HG02759 (cell line): Measurements from ENCODE around the gene EIF3K.
"Not testable (repeated sequence)": the region's sequence is repeated elsewhere in the genome, so short reads cannot be mapped to it uniquely, and the experiment has no call there.

Experiments used
- ATAC-seq: cut with Tn5 transposase; IDR thresholded peaks from one replicate; pipeline ENCODE4 v1.9.1; 2021; ENCODE audit warnings: mild to moderate bottlenecking, moderate library complexity; ENCODE audit not compliant: unreplicated experiment

Gene EIF3K

DNA sequence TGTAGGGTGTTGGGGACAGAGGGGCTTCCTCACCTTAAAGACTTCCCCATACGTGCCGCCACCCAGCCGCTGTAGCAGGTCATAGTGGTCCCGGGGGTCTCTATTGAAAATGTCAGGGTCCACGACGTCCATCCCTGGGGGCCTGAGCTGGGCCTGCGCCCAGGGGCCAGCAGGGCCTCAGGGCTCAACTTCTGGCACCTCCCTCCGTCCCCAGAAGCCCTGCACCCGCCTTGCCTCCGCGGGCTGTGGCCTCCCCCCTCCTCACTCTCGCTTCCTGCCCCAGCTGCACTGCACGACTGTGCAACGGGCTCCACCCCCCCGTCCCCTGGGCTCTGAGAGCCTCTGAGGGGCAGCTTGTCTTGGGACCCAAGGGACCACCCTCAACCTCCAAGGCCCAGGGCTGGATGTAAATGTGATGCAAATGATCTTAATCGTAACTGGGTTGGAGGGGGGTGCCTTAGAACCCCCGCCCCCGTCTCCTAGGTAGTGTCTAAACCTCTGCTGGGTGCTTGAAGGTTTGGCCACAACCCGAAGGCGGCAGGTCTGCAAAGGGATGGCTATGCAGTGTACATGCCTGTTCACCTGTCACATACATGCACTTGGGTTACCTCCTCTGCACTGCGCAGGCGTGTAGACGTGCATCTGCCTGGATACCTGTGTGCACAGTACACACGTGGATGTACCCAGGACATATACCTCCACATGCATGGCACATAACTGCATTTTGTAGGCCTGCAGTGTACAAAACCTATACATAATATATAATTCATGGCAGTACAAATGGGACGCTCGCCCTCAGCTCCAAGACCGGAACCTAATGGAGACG is 1.0 kb upstream of the EIF3K start, which contains the start of gene MAP4K1:
TSS of gene MAP4K1 (minus strand) at position 190 of the 826 bp plus-strand sequence. CDS start at position 132, 58 bp downstream.
- ATAC-seq = peak; percentile 74

DNA sequence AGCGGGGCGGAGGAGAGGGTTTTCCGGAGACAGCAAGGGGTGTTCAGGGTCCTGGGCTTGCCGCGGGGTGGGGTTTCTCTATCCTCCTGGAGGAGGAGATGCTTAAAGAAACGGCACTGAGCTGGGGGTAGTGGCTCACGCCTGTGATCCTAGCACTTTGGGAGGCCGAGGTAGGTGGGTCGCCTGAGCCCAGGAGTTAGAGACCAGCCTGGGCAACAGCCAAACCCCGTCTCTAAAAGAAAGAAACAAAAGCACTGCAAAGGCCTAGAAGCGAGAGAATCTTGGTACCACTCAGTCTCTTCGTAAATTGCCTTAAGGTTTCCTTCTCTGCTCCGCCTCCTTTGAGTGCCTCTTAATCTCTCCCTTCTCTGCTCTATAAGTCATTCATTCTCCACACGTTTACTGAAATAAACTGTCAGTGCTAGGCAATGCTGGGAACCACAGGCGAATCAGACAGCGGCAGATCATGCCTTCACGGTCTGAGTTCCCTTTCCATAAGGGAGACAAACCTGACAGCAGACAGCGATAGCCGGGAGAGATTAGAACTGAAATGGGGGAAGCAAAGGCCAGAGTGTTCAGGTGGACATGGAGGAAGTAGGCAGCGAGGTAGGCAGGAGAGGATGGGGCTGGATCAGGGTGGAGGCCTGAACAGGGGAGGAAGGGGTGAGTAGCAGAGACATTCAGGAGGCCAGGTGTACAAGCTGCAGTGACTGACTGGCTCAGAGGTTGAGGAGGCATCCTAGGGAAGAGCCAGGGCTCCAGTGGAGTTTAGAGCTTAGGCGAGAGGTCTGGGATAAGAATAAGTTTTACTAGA is 580 bp downstream of the EIF3K start:
- no peak for ATAC-seq

DNA sequence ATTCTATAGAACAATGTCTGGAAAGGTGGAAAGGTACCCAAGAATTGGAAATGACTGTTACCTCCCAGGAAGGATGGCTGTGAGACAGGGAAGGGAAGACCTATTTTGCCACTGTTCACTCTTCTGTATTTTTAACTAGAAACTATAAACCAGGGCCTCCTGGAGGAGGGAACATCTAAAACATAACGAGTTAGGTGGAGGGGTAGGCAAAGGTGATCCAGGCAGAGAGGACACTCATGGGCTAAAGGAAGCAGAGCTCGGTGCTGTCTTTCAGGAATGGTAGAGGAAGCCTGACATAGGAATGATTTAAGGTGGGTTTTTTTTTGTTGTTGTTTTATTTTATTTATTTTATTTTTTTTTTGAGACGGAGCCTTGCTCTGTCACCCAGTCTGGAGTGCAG is 5.8 kb downstream of the EIF3K start:
- ATAC-seq = no peak

DNA sequence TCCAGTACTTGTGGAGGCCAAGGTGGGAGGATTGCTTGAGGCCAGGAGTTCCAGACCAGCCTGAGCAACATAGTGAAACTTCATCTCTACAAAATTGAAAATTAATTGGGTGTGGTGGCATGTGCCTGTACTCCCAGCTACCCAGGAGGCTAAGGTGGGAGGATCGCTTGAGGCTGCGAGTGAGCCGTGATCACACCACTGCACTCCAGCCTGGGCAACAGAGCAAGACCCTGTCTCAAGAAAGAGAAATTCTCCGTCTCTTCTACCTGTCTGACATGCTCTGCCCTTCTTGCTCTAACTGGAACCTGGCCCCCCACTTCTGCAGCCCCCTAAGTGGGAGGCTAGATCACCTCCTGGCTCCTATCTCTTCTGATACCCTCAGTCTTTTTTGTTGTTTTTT is 7.4 kb downstream of the EIF3K start:
- ATAC-seq = no peak

DNA sequence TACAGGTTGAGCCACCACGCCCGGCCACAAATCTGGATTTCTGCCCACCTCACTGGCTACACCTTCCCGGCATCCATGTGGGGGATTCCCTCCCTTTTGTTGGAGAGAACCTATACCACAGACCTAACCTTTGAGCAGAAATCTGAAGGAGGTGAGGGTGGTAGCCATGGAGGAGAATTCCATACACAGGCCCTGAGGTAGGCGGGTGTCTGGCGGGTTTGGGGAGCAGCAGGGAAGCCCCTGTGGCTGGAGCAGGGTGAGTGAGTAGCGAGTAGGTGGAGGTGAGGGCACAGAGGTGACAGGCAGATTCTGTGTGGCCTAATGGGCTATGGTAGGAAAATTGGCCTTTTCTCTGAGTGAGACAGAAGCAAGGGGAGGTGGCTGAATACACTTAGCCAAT is 10.6 kb downstream of the EIF3K start:
- ATAC-seq = no peak

DNA sequence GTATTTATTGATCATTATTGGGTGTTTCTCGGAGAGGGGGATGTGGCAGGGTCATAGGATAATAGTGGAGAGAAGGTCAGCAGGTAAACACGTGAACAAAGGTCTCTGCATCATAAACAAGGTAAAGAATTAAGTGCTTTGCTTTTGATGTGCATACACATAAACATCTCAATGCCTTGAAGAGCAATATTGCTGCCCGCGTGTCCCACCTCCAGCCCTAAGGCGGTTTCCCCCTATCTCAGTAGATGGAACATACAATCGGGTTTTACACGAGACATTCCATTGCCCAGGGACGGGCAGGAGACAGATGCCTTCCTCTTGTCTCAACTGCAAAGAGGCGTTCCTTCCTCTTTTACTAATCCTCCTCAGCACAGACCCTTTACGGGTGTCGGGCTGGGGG is 12.3 kb downstream of the EIF3K start:
- ATAC-seq = not testable (repeated sequence)

DNA sequence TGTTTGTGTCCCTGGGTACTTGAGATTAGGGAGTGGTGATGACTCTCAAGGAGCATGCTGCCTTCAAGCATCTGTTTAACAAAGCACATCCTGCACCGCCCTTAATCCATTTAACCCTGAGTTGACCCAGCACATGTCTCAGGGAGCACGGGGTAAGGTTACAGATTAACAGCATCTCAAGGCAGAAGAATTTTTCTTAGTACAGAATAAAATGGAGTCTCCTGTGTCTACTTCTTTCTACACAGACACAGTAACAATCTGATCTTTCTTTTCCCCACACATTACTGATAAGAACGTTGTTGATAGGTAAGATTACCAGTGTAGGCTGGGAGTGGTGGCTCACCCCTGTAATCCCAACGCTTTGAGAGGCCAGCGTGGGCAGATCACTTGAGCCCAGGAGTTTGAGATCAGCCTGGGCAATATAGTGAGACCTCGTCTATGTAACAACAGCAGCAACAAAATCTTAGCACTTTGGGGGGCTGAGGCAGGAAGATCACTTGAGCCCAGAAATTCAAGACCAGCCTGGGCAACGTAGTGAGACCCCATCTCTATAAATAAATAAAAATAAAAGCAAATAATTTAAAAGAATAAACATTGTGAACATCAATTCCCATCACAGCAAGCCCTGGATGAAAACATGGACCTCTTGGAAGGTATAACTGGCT is 13.0 kb downstream of the EIF3K start:
- not testable (repeated sequence) for ATAC-seq

DNA sequence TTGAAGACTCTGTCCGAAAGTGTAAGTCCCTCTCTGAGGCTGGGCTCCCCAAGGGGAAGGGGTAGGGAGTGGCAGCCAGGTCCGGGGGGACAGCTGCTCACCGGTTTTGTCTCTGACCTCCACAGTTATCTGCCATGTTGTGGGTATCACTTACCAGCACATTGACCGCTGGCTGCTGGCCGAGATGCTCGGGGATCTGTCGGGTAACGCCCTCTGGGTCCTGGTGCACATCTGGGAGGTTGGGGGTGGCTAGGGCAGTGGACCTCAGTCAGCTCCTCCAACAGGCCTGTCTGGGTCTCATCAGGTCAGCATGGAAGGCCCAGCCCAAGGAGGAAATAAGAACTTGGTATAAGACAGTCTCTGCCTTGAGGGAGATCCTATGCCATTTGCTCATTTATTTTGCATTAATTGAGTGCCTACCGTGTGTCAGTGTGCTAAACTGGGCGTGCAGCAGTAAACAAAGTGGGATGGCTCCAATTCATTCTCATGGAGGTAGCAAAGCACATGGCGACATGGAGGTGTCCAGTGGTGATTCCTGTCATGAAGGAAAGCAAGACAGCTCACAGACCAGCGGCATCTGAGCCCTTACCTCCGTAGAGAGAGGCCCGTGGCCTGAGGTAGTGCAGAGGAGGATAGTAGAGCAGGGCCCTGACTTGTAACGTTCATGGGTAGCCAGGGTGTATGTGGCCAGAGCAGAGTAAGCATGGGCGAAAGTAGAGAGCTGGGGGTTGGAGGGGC is 13.7 kb downstream of the EIF3K start:
- ATAC-seq = no peak

DNA sequence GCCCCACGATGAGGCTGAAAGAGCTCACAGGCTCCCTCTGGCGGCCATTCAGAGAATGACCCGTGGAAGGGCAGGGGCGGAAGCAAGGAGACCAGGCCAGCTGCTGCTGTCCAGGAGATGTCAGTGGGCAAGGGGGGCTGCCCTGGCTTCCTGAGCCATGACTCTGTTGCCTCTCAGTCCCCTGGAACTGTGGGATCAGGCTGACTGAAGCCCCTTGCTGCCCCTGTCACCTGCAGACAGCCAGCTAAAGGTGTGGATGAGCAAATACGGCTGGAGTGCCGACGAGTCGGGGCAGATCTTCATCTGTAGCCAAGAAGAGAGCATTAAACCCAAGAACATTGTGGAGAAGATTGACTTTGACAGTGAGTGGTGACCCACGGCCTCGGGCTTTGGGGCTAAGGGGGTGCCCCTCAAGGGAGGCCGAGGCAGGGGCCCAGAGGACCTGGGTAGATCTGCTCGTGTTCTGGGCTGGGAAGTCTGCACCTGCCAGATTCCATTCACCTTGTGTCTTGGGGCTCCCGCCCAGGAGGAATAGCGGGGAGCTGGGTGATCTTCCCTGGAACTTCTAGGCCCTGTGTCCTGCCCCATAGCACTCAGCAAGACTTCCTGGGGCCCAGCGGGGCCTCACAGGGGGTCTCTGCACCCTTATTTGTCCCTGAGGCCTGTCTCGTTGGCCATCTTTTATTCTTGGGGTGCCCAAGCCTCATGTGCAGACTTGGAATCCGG is 15.9 kb downstream of the EIF3K start:
- ATAC-seq = no peak

DNA sequence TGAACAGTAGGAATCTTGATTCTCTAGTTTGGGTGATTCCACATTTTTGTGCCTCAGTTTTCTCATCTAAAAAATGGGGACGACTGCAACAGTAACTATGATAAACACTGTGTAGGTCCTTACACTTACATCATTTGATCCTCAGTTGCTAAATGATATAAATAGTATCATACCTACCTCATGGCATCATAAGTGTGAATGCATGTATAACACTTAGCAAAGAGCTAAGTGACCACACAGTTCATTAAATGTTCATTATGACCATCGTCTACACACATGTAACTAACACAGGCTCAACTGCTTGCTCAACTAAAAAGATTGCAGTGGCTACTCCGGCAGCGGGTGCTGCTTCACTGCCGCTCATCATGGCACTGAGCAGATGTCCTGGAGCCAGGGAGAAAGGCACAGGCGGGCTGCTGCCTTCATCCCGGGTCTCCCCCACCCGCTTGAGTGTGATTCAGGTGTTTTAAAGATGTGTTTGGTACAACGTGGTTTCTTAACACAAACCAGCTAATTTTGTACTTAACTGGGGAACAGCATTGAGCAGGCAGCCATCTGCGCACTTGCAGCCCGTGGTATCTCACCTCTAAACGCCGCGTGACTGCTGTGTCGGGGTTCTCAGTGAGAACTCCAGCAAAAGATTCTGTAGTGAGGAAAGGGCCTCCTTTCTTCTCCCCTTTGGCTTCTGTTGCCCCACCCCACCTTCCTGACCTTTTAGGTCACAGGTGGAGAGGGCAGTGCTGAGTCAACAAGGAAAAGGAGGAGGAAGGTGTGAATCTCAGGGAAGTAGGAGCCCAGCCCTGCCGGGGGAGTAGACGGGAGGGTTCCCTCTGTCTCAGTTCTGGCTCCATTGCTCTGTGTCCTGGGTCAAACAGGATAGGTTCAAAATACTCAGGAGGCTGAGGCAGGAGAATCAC is 16.8 kb downstream of the EIF3K start:
- ATAC-seq = no peak

DNA sequence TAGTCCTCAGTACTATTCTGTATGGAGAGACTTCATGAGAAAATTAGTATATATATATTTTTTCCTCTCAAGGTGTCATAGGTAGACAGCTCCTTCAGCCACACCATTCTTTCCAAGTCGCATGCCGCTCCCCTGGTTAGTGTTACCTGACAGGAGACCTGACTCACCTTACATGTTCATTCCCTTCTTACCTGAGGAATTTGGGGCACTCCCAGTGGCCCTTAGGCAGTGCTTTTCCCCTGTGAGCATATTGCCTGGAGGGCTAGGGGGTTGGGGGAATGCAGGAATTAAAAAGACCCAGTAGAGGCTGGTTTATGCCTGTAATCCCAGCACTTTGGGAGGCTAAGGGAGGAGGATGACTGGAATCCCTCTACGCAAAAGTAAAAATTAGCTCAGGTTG is 19.5 kb downstream of the EIF3K start:
- no peak for ATAC-seq

DNA sequence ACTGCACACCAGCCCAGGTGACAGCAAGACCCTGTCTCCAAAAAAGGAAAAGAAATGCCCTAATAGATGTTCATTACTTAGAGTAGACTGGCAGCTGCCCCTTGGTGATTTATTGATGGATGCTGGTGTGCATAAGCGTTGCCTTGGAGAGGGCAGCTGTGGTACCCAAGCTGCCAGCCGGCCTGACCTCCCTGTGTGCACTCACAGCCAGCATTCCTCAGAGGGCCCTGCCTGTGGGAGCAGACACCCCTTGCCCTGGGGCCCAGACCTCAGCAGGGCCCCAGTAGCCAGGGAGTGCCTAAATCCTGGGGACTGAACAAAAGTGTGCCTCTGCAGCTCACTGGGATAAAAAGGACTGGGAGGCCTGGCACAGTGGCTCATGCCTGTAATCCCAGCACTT is 20.7 kb downstream of the EIF3K start:
- ATAC-seq = no peak

DNA sequence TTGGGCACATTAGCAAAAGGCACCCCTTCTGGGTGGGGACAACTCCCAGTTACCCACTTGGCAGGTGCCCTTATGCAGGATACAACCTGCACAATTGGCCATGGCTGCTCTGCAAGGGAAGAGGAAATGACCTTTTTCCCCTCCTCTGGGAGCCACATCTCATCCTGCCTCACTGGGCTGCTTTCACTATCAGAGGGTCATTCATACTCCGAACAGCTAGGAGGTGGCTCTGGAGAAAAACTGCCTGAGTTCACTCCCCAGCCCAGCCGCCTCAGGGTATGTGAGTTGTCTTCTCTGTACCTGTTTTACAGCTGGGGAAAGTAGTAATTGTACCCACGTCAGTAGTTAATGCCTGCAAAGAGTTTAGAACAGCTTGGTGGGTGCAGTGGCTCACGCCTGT is 21.4 kb downstream of the EIF3K start:
- no peak for ATAC-seq

DNA sequence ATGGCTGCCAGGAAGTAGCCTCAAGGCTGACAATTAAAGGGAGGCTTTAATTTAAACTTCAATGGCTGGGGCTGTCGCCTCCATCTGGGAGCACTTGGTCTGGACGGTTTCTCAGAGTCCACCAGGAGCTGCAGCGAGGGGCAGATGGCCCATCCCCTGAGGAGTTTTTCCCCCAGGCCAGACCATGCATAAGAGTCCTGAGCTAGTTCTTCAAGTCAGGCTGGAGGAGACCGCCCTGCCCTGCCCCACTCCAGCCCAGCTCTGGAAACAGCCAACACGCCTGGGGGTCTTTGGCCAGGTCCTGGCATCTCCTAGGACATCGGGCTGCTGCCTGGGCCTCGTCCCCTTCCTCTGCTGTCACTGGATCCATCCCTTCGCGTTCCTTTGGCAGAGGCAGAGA is 23.2 kb downstream of the EIF3K start:
- no peak for ATAC-seq

DNA sequence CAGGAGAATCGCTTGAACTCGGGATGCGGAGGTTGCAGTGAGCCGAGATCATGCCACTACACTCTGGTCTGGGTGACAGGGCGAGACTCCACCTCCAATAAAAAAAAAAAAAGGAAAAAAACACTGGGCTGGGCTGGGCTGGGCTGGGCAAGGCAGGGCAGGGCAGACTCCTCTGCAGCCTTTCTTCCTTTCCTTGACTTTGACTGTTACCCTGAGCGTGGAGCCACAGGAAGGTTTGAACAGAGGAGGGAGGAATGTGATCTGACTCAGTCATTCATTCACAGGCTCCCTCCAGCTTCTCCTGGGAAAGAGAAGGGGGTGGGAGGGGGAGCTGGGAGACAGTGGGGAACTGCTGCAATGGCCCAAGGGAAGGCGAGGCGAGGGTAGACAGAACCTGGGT is 25.7 kb downstream of the EIF3K start:
- ATAC-seq = no peak

DNA sequence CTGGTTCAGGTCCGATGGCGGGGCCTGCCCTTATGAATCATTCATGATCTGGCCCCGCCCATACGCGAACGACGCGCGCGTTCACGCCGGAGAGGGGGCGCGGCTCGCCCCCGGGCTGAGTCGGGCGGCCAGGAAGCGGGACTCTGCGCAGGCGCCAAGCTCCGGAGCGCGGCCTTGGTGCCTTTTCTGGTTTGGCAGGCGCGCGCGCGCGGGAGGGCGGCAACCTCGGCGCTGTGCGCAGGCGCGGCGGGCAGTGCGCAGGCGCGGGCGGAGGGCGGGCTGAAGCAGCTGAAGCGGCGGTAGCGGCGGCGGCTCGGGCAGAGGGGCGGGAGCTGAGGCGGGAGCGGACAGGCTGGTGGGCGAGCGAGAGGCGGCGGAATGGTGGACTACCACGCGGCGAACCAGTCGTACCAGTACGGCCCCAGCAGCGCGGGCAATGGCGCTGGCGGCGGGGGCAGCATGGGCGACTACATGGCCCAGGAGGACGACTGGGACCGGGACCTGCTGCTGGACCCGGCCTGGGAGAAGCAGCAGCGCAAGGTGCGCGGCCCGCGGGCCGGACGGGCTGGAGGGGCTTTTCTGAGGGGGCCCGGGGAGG is 28.5 kb downstream of the EIF3K start, which contains the start of gene ACTN4:
TSS of gene ACTN4 (plus strand) at position 282 of the 598 bp plus-strand sequence. CDS start at position 379, 97 bp downstream.
- peak; percentile 96 for ATAC-seq

DNA sequence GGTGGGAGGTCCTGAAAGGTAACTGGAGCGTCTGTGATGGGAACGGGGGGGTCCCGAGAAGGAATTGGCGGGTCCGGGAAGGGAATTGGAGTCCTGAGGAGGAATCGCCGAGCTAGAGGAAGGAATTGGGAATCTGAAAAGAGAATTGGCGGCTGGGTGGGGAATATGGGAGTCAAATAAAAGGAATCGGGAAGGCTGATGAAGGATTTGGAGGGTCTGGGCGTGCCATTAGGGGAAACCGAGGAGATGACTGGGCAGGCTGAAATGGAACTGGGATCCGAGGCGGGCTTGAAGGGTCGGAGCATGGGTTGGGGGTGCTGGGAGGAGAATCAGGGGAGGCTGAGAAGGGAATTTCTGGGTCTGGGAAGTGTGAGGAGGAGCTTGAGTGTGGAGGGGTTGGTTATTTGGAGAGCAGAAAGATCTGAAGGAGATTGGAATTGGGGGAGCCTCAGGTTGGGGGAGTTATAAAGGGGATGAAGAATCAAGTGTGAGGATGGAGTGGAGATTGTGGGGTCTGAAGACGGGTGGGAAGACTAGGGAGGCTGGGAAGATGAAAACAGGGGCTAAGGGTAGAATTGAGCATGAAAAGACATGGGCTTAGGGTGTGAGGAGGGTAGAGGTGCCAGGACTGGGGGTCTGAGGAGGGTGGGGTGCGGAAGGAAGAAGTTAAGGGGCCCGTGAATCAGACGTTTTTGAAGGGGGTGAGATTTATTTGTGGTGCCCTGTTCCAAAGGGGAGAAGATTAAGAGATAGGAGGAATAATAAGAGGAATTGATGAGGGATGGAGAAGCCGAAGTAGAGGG is 29.2 kb downstream of the EIF3K start:
- no peak for ATAC-seq
